Neural cell (in vitro differentiated cells): ENCODE data around the gene ANGPT4. TPM values are rescaled to one million over a fixed set of nuclear protein-coding genes. Genes with fewer than 3 reads are reported as not detected.

Source experiments
- H2AFZ ChIP-seq: fragments of 200-600, 300-800 bp; sonication (generic), shearing (Covaris generic); 2 replicates; pipeline ENCODE4 v1.6.0; 2014; ENCODE audit warnings: low read depth, mild to moderate bottlenecking, antibody characterized with exemption, low read length, moderate library complexity
- H3F3A ChIP-seq: fragments of 200-600 bp; shearing (Covaris generic); 2 replicates; pipeline ENCODE4 v1.6.1; 2016; ENCODE audit warnings: mild to moderate bottlenecking, moderate library complexity, mixed read lengths, antibody characterized with exemption, low read length; ENCODE audit not compliant: insufficient read depth, poor library complexity, severe bottlenecking
- H3K27ac ChIP-seq: fragments of 200-600, 300-800 bp; sonication (generic), shearing (Covaris generic); 2 replicates; pipeline ENCODE4 v1.5.1; 2014; ENCODE audit warnings: mild to moderate bottlenecking, low read length, moderate library complexity
- H3K27me3 ChIP-seq: fragments of 300-800, 200-600 bp; sonication (generic), shearing (Covaris generic); 2 replicates; pipeline ENCODE4 v1.6.0; 2014; ENCODE audit warnings: mild to moderate bottlenecking, low read depth, low read length, moderate library complexity; ENCODE audit not compliant: insufficient read depth
- H3K36me3 ChIP-seq: fragments of 300-800, 200-600 bp; sonication (generic), shearing (Covaris generic); 2 replicates; pipeline ENCODE4 v1.5.1; 2014; ENCODE audit warnings: mild to moderate bottlenecking, antibody characterized with exemption, low read length, moderate library complexity; ENCODE audit not compliant: insufficient read depth
- H3K4me2 ChIP-seq: fragments of 300-800, 200-600 bp; sonication (generic), shearing (Covaris generic); 2 replicates; pipeline ENCODE4 v1.6.0; 2014; ENCODE audit warnings: mild to moderate bottlenecking, low read length
- H3K4me3 ChIP-seq: fragments of 300-800, 200-600 bp; sonication (generic), shearing (Covaris generic); 2 replicates; pipeline ENCODE4 v1.5.1; 2014; ENCODE audit warnings: mild to moderate bottlenecking, low read length, moderate library complexity
- H3K79me2 ChIP-seq: fragments of 200-600 bp; shearing (Covaris generic); replicated peaks from 2 replicates; pipeline ENCODE4 v1.6.0; 2014; ENCODE audit warnings: mild to moderate bottlenecking, low read length, moderate library complexity; ENCODE audit not compliant: insufficient read depth
- H3K9ac ChIP-seq: fragments of 300-800, 200-600 bp; sonication (generic), shearing (Covaris generic); 2 replicates; pipeline ENCODE4 v1.6.1; 2016; ENCODE audit warnings: mild to moderate bottlenecking, low read length, mixed read lengths
- H3K9me2 ChIP-seq: fragments of 200-600 bp; shearing (Covaris generic); 2 replicates; pipeline ENCODE4 v1.6.1; 2016; ENCODE audit warnings: mild to moderate bottlenecking, low read length, mixed read lengths; ENCODE audit not compliant: insufficient read depth
- H3K9me3 ChIP-seq: fragments of 200-600, 300-800 bp; sonication (generic), shearing (Covaris generic); 2 replicates; pipeline ENCODE4 v1.6.1; 2016; ENCODE audit warnings: mild to moderate bottlenecking, mixed run types, low read length, moderate library complexity, mixed read lengths
- H4K20me1 ChIP-seq: fragments of 200-600 bp; shearing (Covaris generic); 2 replicates; pipeline ENCODE4 v1.6.1; 2016; ENCODE audit warnings: mild to moderate bottlenecking, mixed run types; ENCODE audit not compliant: insufficient read depth
- CTCF ChIP-seq: fragments of 450-650 bp; IDR thresholded peaks from 2 replicates; pipeline ENCODE4 v1.5.1; 2014; ENCODE audit warnings: antibody characterized with exemption, mild to moderate bottlenecking, moderate library complexity; ENCODE audit not compliant: poor library complexity, severe bottlenecking
- EP300 ChIP-seq: fragments of 450-650 bp; conservative IDR thresholded peaks from 2 replicates; pipeline ENCODE4 v1.6.1; 2014; ENCODE audit warnings: antibody characterized with exemption, mild to moderate bottlenecking, moderate library complexity; ENCODE audit not compliant: poor library complexity, severe bottlenecking
- EZH2 ChIP-seq: fragments of 200-600, 300-800 bp; shearing (Covaris generic), sonication (generic); IDR thresholded peaks from 2 replicates; pipeline ENCODE4 v1.6.1; 2014; ENCODE audit warnings: antibody characterized with exemption, low read length, borderline replicate concordance, mild to moderate bottlenecking; ENCODE audit not compliant: insufficient read depth, poor library complexity, severe bottlenecking
- MXI1 ChIP-seq: fragments of 450-650 bp; conservative IDR thresholded peaks from 2 replicates; pipeline ENCODE4 v1.6.1; 2014; ENCODE audit warnings: antibody characterized with exemption, mild to moderate bottlenecking; ENCODE audit not compliant: poor library complexity, severe bottlenecking
- POLR2AphosphoS5 ChIP-seq: IDR thresholded peaks from 2 replicates; pipeline ENCODE4 v1.6.1; 2012
- RAD21 ChIP-seq: fragments of 450-650 bp; conservative IDR thresholded peaks from 2 replicates; pipeline ENCODE4 v1.6.1; 2014; ENCODE audit warnings: antibody characterized with exemption, mild to moderate bottlenecking, moderate library complexity
- REST ChIP-seq: IDR thresholded peaks from 2 replicates; pipeline ENCODE4 v1.6.1; 2012; ENCODE audit warnings: borderline replicate concordance
- SMC3 ChIP-seq: fragments of 450-650 bp; conservative IDR thresholded peaks from 2 replicates; pipeline ENCODE4 v1.6.1; 2014; ENCODE audit warnings: antibody characterized with exemption, mild to moderate bottlenecking, moderate library complexity; ENCODE audit not compliant: poor library complexity
- TAF1 ChIP-seq: IDR thresholded peaks from 2 replicates; pipeline ENCODE4 v1.6.1; 2012; ENCODE audit warnings: low read depth
- polyA plus RNA-seq: library from polyadenylated mRNA; depleted of rRNA; stranded (reverse); fragments of >200 nt; gene quantifications from 2 replicates; pipeline ENCODE4 v1.2.3, GENCODE V29; 2014

Gene ANGPT4
- polyA plus RNA-seq, 1 donor from 2014 or later, result not detected

GRCh38 chr20:951384-952169 is 35.4 kb upstream of the ANGPT4 start:
- Histone ChIP-seq H2AFZ (no peak overlapping the region), H3F3A (no peaks in the 10 kb centered on the region), H3K27me3 (no peaks in the 10 kb centered on the region)

GRCh38 chr20:949717-950116 is 33.6 kb upstream of the ANGPT4 start:
- Histone ChIP-seq H3F3A (no peaks in the 10 kb centered on the region), H3K9me3 (no peaks in the 10 kb centered on the region), H3K9ac (no peak overlapping the region), H3K4me3 (no peak overlapping the region), H3K9me2 (no peaks in the 10 kb centered on the region), H3K36me3 (no peaks in the 10 kb centered on the region), H4K20me1 (no peaks in the 10 kb centered on the region), H3K79me2 (no peaks in the 10 kb centered on the region), H3K27ac (no peak overlapping the region), H2AFZ (no peak overlapping the region), H3K4me2 (no peak overlapping the region), H3K27me3 (no peaks in the 10 kb centered on the region)
- TF ChIP-seq MXI1 (no peak), SMC3 (no peak), TAF1 (no peak), RAD21 (no peak), POLR2AphosphoS5 (no peak), EZH2 (no peak), CTCF (no peak), REST (no peak), EP300 (no peak)

More at GRCh38 chr20:951384-952169, 35.4 kb upstream of the ANGPT4 start:
- no peaks in the 10 kb centered on the region for H3K36me3 ChIP-seq
- H3K9ac ChIP-seq, result no peak overlapping the region
- no peak overlapping the region for H3K4me3 ChIP-seq
- H3K79me2 ChIP-seq, result no peaks in the 10 kb centered on the region
- H3K9me2 ChIP-seq, result no peaks in the 10 kb centered on the region
- H3K27ac ChIP-seq, result no peak overlapping the region
- TF ChIP-seq RAD21 (no peak), MXI1 (no peak), CTCF (no peak), EP300 (no peak)
- H3K4me2 ChIP-seq, result no peak overlapping the region
- no peaks in the 10 kb centered on the region for H4K20me1 ChIP-seq
- no peaks in the 10 kb centered on the region for H3K9me3 ChIP-seq
